Endothelial cell of umbilical vein (primary cell): ENCODE results near the gene NRCAM. TPM values are rescaled to one million over a fixed set of nuclear protein-coding genes. Genes with fewer than 3 reads are reported as not detected.

Experiments used
- BruUV-seq: library from RNA; stranded (reverse); fragments of 400-500 nt; replicated peaks from 2 replicates; lab custom pipeline; 2021; lab: Mats Ljungman, UMichigan
- CTCF ChIA-PET: fragments of 300-600, 350-600 bp; sonication (Branson Sonifier 250); formaldehyde crosslinking; loops from one replicate; lab custom pipeline; 2021; ENCODE audit warnings: antibody characterized with exemption, inconsistent platforms; lab: Charles Lee
- POLR2A ChIA-PET: fragments of 300-600, 350-600 bp; sonication (Branson Sonifier 250); formaldehyde crosslinking; loops from one replicate; lab custom pipeline; 2021; ENCODE audit warnings: antibody characterized with exemption, inconsistent platforms; lab: Charles Lee
- DNase-seq: peaks from one replicate; pipeline ENCODE4 v3.0.0-alpha.2; 2011; ENCODE audit warnings: low read depth, low spot score
- FAIRE-seq: peaks from 2 replicates; lab custom pipeline; 2011; peaks lifted over from hg19 to GRCh38; lab: Jason Lieb, UNC
- H2AFZ ChIP-seq: 2 replicates; pipeline ENCODE4 v1.6.0; 2012; ENCODE audit warnings: low read depth, low read length, control low read depth, inconsistent platforms
- H3K27ac ChIP-seq: 2 replicates; pipeline ENCODE4 v1.5.1; 2011; ENCODE audit warnings: low read depth, mild to moderate bottlenecking, control low read depth, low read length, moderate library complexity; ENCODE audit not compliant: insufficient read depth
- H3K27me3 ChIP-seq, 2 experiments: 2 replicates each; pipeline versions ENCODE4 v1.6.0 to v1.6.1; 2011; ENCODE audit warnings: low read length in 2 of 2, mixed read lengths in 1 of 2; ENCODE audit not compliant: control insufficient read depth in 2 of 2, insufficient read depth in 2 of 2
- H3K36me3 ChIP-seq, 2 experiments: 2 replicates in 1 of 2; 3 replicates in 1 of 2; pipeline ENCODE4 v1.5.1; 2011; ENCODE audit warnings: low read length in 2 of 2, mild to moderate bottlenecking in 1 of 2, moderate library complexity in 1 of 2; ENCODE audit not compliant: control insufficient read depth in 2 of 2, insufficient read depth in 2 of 2; ENCODE audit errors: extremely low read depth in 1 of 2
- H3K4me1 ChIP-seq: 3 replicates; pipeline ENCODE4 v1.5.1; 2011; ENCODE audit warnings: mild to moderate bottlenecking, low read length; ENCODE audit not compliant: control insufficient read depth, insufficient read depth; ENCODE audit errors: extremely low read depth
- H3K4me2 ChIP-seq: 2 replicates; pipeline ENCODE4 v1.6.1; 2011; ENCODE audit warnings: low read length, control low read depth, mixed read lengths; ENCODE audit not compliant: insufficient read depth
- H3K4me3 ChIP-seq, 3 experiments: fragments of 200-600 bp in 1 of 3; sonication (generic), shearing (Covaris generic) in 1 of 3; replicated peaks in 1 of 3; 2 replicates each; pipeline ENCODE4 v1.5.1; 2011 to 2016; ENCODE audit warnings: control low read depth in 3 of 3, low read length in 3 of 3, mild to moderate bottlenecking in 2 of 3, inconsistent platforms in 1 of 3, low read depth in 1 of 3, moderate library complexity in 1 of 3; ENCODE audit not compliant: insufficient read depth in 1 of 3
- H3K79me2 ChIP-seq: 2 replicates; pipeline ENCODE4 v1.6.0; 2012; ENCODE audit warnings: low read length, inconsistent platforms; ENCODE audit not compliant: control insufficient read depth, insufficient read depth
- H3K9ac ChIP-seq: replicated peaks from 2 replicates; pipeline ENCODE3; 2011; ENCODE audit warnings: low read length, control low read depth; ENCODE audit not compliant: insufficient read depth; ENCODE audit errors: extremely low read depth
- H3K9me1 ChIP-seq: replicated peaks from 3 replicates; pipeline ENCODE4 v1.6.0; 2011; ENCODE audit warnings: mild to moderate bottlenecking, low read length; ENCODE audit not compliant: control insufficient read depth, insufficient read depth; ENCODE audit errors: extremely low read depth
- H3K9me3 ChIP-seq: replicated peaks from 2 replicates; pipeline ENCODE4 v1.5.1; 2012; ENCODE audit warnings: low read length, inconsistent platforms; ENCODE audit not compliant: control insufficient read depth, insufficient read depth
- H4K20me1 ChIP-seq: replicated peaks from 2 replicates; pipeline ENCODE3; 2011; ENCODE audit warnings: mild to moderate bottlenecking, low read length; ENCODE audit not compliant: control insufficient read depth, insufficient read depth; ENCODE audit errors: extremely low read depth
- CTCF ChIP-seq, 2 donors: IDR thresholded peaks; 1 replicate in 1 of 2; 2 replicates in 1 of 2; pipeline ENCODE4 v1.5.1; 2011; ENCODE audit warnings: low read length in 2 of 2, mild to moderate bottlenecking in 2 of 2, moderate library complexity in 2 of 2, control low read depth in 1 of 2, inconsistent platforms in 1 of 2, low read depth in 1 of 2; ENCODE audit not compliant: insufficient read depth in 1 of 2; ENCODE audit errors: extremely low read depth in 1 of 2
- EZH2 ChIP-seq: IDR thresholded peaks from 2 replicates; pipeline ENCODE4 v1.6.1; 2012; ENCODE audit warnings: borderline replicate concordance, low read depth, mild to moderate bottlenecking, moderate library complexity, low read length, inconsistent platforms; ENCODE audit not compliant: severe bottlenecking
- FOS ChIP-seq: IDR thresholded peaks from 2 replicates; pipeline ENCODE4 v1.6.1; 2011; ENCODE audit warnings: mild to moderate bottlenecking, low read length, moderate library complexity, borderline replicate concordance; ENCODE audit not compliant: insufficient read depth
- GATA2 ChIP-seq: IDR thresholded peaks from 2 replicates; pipeline ENCODE4 v1.7.0; 2011; ENCODE audit warnings: low read depth, mild to moderate bottlenecking, moderate library complexity, mixed read lengths, low read length; ENCODE audit not compliant: insufficient read length, insufficient read depth
- JUN ChIP-seq: IDR thresholded peaks from 2 replicates; pipeline ENCODE4 v1.6.1; 2011; ENCODE audit warnings: borderline replicate concordance, low read depth; ENCODE audit not compliant: insufficient read length, insufficient read depth
- MAX ChIP-seq: IDR thresholded peaks from 2 replicates; pipeline ENCODE4 v1.6.1; 2011; ENCODE audit not compliant: insufficient read depth, insufficient read length
- MYC ChIP-seq: IDR thresholded peaks from one replicate; pipeline ENCODE4 v1.6.1; 2011; ENCODE audit warnings: mild to moderate bottlenecking, low read depth, low read length
- POLR2A ChIP-seq: IDR thresholded peaks from 2 replicates; pipeline ENCODE4 v1.6.1; 2012; ENCODE audit warnings: low read depth, mild to moderate bottlenecking, control low read depth, low read length
- dilution Hi-C: fragments of 300-500 bp; cut with MboI; formaldehyde crosslinking; loops from one replicate; pipeline ENCODE4 v1.15.0; 2019; ENCODE audit warnings: low sequenced_read_pairs; ENCODE audit not compliant: extremely low pct_ligation_motif_present
- intact Hi-C: fragments of 100-400 bp; cut with micrococcal nuclease; formaldehyde crosslinking; loops from one replicate; pipeline ENCODE4 v1.10.0; 2022
- polyA plus RNA-seq, 4 experiments: library from polyadenylated mRNA; depleted of rRNA in 3 of 4; stranded (reverse) in 3 of 4; unstranded in 1 of 4; fragments of >200 nt; gene quantifications; 2 replicates each; pipeline versions ENCODE4 v1.2.1 to v1.2.3, GENCODE V29; 2011 to 2012; ENCODE audit warnings: missing spikeins in 1 of 4
- total RNA-seq: library from RNA; stranded (reverse); gene quantifications from 2 replicates; pipeline ENCODE4 v1.2.3, GENCODE V29; 2021

Gene NRCAM
- total and polyA plus RNA-seq, 2 donors (not counting 3 experiments of a cell fraction or from before 2014, with no cell fraction given) = 26.0 to 47.6 TPM

- dilution Hi-C loops (no loop called here), intact Hi-C loops (no loop called here)
- H3K9me1 ChIP-seq = no peaks in the 10 kb centered on the region
- H3K4me1 ChIP-seq = peaks cover 14% of the 10 kb centered on the region
- H2AFZ ChIP-seq = no peak overlapping the region
- H3K27ac ChIP-seq = no peak overlapping the region
- no peaks in the 10 kb centered on the region for H3K9me3 ChIP-seq
- H3K79me2 ChIP-seq = peaks cover 58% of the 10 kb centered on the region
- FAIRE-seq (no peak), DNase-seq (no peak)
- no peaks in the 10 kb centered on the region for H3K36me3 ChIP-seq
- ChIA-PET CTCF (interaction anchor here (1.1 kb wide), 1 partner anchor 28 kb away, joined by 3 read pairs; no protein-coding TSS in a partner anchor), POLR2A (no interaction called here)
- H3K4me3 ChIP-seq = no peak overlapping the region
- H3K9ac ChIP-seq = no peak overlapping the region
- no peak overlapping the region for H3K4me2 ChIP-seq
- TF ChIP-seq GATA2 (no peak), CTCF (IDR thresholded peaks at IDR 0.05; ENCODE audit: extremely low read depth in 1 of 2, insufficient read depth in 1 of 2, low read depth in 1 of 2, low read length in 2 of 2) (no peak), FOS (no peak), JUN (no peak), EZH2 (no peak), MYC (no peak), POLR2A (no peak), MAX (no peak)
- no peaks in the 10 kb centered on the region for H3K27me3 ChIP-seq
- no TSS peak for BruUV-seq
- no peaks in the 10 kb centered on the region for H4K20me1 ChIP-seq
Measured at GRCh38 chr7:108403597-108404217, 52.5 kb downstream of the NRCAM start.
